Tibial nerve (tissue), 4 donors: ENCODE results near the gene ITIH5. TPM values are rescaled to one million over a fixed set of nuclear protein-coding genes. Genes with fewer than 3 reads are reported as not detected.
"Not testable (repeated sequence)": the region's sequence is repeated elsewhere in the genome, so short reads cannot be mapped to it uniquely, and the experiment has no call there.

Experiments used
- DNase-seq, 2 donors: peaks; one replicate each; pipeline ENCODE4 v3.0.0-alpha.2; 2019; ENCODE audit warnings: low spot score in 2 of 2
- H3K27ac ChIP-seq, 4 donors: fragments of 200-600 bp; sonication (generic) in 3 of 4; one replicate each; pipeline ENCODE4 v1.5.1; 2017 to 2019; ENCODE audit warnings: mild to moderate bottlenecking in 1 of 4
- H3K27me3 ChIP-seq, 2 donors: fragments of 200-600 bp; sonication (generic) in 1 of 2; one replicate each; pipeline versions ENCODE4 v1.5.1 to v1.6.0; 2017 to 2019
- H3K36me3 ChIP-seq, 3 donors: fragments of 200-600 bp; sonication (generic); one replicate each; pipeline ENCODE4 v1.5.1; 2018 to 2019
- H3K4me1 ChIP-seq, 4 donors: fragments of 200-600 bp; sonication (generic) in 3 of 4; one replicate each; pipeline ENCODE4 v1.5.1; 2017 to 2019
- H3K4me3 ChIP-seq, 4 donors: fragments of 200-600 bp; sonication (generic) in 3 of 4; one replicate each; pipeline ENCODE4 v1.5.1; 2017 to 2019; ENCODE audit warnings: mild to moderate bottlenecking in 1 of 4, moderate library complexity in 1 of 4
- H3K9me3 ChIP-seq, 4 donors: fragments of 200-600 bp; sonication (generic) in 3 of 4; one replicate each; pipeline ENCODE4 v1.5.1; 2017 to 2019
- EP300 ChIP-seq, 2 donors: sonication (generic); formaldehyde crosslinking; IDR thresholded peaks; one replicate each; pipeline ENCODE4 v1.6.1; 2017; ENCODE audit warnings: antibody characterized with exemption in 2 of 2, mild to moderate bottlenecking in 1 of 2
- POLR2A ChIP-seq, 2 donors: fragments of 450-650 bp; IDR thresholded peaks; one replicate each; pipeline ENCODE4 v1.6.1; 2017; ENCODE audit warnings: antibody characterized with exemption in 2 of 2, mild to moderate bottlenecking in 2 of 2, moderate library complexity in 2 of 2
- WGBS, 2 donors: methylation state at CpG; one replicate each; pipeline ENCODE4 v1.1.5; 2018; 5-methylcytosine and 5-hydroxymethylcytosine counted together
- total RNA-seq, 4 donors: library from RNA; depleted of rRNA; stranded (reverse); fragments of >200 nt; gene quantifications; one replicate each; pipeline ENCODE4 v1.1.0, GENCODE V29; 2016
- TF ChIP-seq, protein P1 (sequence below), 5 experiments: fragments of 200-600 bp in 3 of 5; fragments of 450-650 bp in 2 of 5; sonication (generic) in 3 of 5; IDR thresholded peaks; one replicate each; pipeline ENCODE4 v1.5.1; 2016 to 2019; ENCODE audit warnings: antibody characterized with exemption in 5 of 5, mild to moderate bottlenecking in 3 of 5, moderate library complexity in 2 of 5

Gene ITIH5
- total RNA-seq, 4 donors from 2014 or later: 20.7 to 86.4 (median 26.9) TPM

DNA sequence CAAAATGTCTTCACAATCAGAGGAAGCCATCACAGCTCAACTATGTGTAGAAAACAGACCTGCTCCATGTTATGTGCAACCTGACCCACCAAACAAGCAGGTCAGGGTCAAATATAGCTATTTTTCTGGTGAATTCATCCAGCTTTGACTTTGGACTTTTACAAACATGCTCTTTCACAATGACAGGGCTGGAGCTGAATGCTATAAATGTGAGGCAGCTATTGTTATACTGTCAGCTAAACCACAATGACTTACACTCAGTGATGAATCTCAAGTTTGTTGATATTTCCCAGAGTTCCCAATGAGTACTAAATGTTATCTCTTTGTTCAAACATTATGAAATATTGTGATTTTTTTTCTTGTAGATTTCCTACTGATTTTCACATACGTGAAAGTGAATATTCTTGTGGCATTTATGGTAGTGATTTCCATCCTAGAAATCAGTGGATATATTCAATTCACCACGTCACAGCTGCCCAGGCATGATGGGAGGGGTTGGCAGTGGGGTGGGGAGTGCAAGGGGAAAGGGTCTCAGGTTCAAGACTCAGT lies 33.9 kb upstream of the ITIH5 start:
- Histone ChIP-seq H3K4me3 (no peak overlapping the region), H3K27ac (no peak overlapping the region), H3K36me3 (no peaks in the 10 kb centered on the region), H3K4me1 (no peaks in the 10 kb centered on the region), H3K9me3 (no peaks in the 10 kb centered on the region), H3K27me3 (no peaks in the 10 kb centered on the region)
- WGBS, 2 donors: 32 to 48% methylated on average over 2 of the region's 2 CpGs
- no peak for DNase-seq
- TF ChIP-seq POLR2A (IDR thresholded peaks at IDR 0.05) (no peak), EP300 (IDR thresholded peaks at IDR 0.05) (no peak)
- TF ChIP-seq, protein P1, sequence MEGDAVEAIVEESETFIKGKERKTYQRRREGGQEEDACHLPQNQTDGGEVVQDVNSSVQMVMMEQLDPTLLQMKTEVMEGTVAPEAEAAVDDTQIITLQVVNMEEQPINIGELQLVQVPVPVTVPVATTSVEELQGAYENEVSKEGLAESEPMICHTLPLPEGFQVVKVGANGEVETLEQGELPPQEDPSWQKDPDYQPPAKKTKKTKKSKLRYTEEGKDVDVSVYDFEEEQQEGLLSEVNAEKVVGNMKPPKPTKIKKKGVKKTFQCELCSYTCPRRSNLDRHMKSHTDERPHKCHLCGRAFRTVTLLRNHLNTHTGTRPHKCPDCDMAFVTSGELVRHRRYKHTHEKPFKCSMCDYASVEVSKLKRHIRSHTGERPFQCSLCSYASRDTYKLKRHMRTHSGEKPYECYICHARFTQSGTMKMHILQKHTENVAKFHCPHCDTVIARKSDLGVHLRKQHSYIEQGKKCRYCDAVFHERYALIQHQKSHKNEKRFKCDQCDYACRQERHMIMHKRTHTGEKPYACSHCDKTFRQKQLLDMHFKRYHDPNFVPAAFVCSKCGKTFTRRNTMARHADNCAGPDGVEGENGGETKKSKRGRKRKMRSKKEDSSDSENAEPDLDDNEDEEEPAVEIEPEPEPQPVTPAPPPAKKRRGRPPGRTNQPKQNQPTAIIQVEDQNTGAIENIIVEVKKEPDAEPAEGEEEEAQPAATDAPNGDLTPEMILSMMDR (IDR thresholded peaks at IDR 0.05): no peak

DNA sequence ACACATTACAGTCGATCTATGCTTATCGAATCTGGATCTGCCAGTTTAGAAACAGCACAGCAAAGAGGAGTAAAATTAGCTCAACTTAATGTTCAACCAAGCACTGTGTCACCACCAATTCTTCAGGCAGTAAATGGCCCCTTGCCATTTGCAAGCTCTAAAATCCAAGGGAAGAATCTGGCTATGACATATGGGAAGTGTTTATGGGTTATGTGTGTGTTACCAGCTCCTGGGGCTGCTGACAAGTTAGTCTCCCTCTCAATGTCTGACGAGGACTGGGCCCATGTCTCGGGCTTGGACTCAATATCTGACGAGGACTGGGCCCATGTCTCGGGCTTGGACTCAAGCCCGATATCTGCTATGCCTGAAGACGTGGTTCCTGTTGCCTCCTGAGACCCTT lies 30.7 kb upstream of the ITIH5 start:
- H3K27ac ChIP-seq: no peak overlapping the region
- H3K36me3 ChIP-seq: no peaks in the 10 kb centered on the region
- no peak overlapping the region for H3K4me3 ChIP-seq
- H3K27me3 ChIP-seq: no peaks in the 10 kb centered on the region
- no peak for TF ChIP-seq POLR2A (IDR thresholded peaks at IDR 0.05)
- no peak for TF ChIP-seq EP300 (IDR thresholded peaks at IDR 0.05)
- TF ChIP-seq, protein P1 (IDR thresholded peaks at IDR 0.05): no peak
- no peaks in the 10 kb centered on the region for H3K4me1 ChIP-seq
- 82 to 89% methylated on average over 8 of the region's 8 CpGs for WGBS, 2 donors
- DNase-seq: no peak
- peaks cover 0 to 10% (median 0%) of the 10 kb centered on the region in 4 donors for H3K9me3 ChIP-seq

DNA sequence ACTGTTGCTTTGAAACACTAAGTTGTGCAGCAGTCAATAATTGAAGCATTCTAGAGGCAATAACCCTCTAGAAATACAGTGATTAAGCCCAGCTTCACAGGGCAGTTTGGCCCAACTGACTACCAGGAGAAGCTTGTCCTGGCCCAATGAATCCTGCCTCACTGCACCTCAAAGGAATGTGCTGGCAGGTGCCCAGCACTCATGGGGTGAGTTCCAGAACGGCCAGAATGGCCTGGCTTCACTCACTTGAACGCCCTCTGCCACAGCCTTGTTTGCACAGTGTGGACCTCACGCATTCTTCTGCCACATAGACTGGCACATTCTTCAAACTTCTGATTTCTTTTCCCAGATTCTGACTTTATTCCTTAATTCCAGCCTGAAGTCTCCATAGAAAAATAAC lies 29.8 kb upstream of the ITIH5 start:
- Histone ChIP-seq H3K4me3 (no peak overlapping the region), H3K9me3 (peaks cover 0 to 17% (median 0%) of the 10 kb centered on the region in 4 donors), H3K4me1 (no peaks in the 10 kb centered on the region), H3K36me3 (no peaks in the 10 kb centered on the region), H3K27me3 (no peaks in the 10 kb centered on the region), H3K27ac (no peak overlapping the region)
- 43 to 56% methylated on average over 3 of the region's 3 CpGs for WGBS, 2 donors
- no peak for DNase-seq
- no peak for TF ChIP-seq POLR2A (IDR thresholded peaks at IDR 0.05)
- no peak for TF ChIP-seq EP300 (IDR thresholded peaks at IDR 0.05)

DNA sequence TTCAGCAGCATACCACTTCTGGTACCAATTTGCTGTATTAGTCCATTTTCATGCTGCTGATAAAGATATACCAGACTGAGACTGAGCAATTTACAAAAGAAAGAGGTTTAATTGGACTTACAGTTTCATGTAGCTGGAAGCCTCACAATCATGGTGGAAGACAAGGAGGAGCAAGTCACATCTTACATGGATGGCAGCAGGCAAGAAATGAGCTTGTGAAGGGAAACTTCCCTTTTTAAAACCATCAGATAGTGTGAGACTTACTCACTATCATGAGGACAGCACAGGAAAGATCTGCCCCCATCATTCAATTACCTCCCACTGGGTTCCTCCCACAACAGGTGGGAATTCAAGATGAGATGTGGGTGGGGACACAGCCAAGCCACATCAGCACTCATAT lies 26.4 kb upstream of the ITIH5 start:
- not testable (repeated sequence) for H3K4me1 ChIP-seq, H3K27me3 ChIP-seq, H3K4me3 ChIP-seq, H3K27ac ChIP-seq, DNase-seq, H3K36me3 ChIP-seq
- H3K9me3 ChIP-seq: peaks cover 0 to 17% (median 0%) of the 10 kb centered on the region in 4 donors

DNA sequence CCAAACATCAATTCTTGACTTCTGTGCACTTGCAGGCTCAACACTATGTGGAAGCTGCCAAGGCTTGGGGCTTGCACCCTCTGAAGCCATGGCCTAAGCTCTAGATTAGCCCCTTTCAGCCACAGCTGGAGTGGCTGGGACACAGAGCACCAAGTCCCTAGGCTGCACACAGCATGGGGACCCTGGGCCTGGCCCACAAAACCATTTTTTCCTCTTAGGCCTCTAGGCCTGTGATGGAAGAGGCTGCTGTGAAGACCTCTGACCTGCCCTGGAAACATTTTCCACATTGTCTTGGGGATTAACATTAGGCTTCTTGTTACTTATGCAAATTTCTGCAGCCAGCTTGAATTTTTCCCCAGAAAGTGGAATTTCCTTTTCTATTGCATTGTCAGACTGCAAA lies 25.6 kb upstream of the ITIH5 start:
- not testable (repeated sequence) for H3K27me3 ChIP-seq, H3K4me1 ChIP-seq, H3K36me3 ChIP-seq, H3K4me3 ChIP-seq, H3K27ac ChIP-seq, DNase-seq
- peaks cover 0 to 17% (median 0%) of the 10 kb centered on the region in 4 donors for H3K9me3 ChIP-seq

DNA sequence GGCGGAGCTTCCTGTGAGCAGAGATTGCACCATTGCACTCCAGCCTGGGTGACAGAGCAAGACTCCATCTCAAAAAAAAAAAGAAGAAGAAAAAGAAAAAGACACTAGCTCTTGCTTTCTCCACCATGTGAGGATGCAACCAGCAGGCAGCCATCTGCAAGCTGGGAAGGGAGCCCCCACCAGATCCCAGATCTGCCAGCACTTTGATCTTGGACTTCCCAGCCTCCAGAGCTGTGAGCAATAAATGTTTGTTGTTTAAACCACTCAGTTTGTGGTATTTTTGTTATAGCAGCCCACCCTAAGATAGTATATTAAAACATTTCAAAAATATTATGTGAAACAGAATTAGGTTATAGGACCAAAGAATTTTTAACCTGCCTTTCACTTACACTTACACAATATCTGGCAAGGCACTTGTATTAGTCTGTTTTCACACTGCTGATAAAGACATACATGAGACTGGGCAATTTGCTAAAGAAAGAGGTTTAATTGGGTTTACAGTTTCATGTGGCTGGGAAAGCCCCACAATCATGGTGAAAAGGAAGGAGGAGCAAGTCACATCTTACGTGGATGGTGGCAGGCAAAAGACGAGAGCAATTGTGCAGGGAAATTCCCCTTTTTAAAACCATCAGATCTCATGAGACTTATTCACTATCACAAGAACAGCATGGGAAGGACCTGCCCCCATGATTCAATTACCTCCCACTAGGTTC lies 24.3 kb upstream of the ITIH5 start:
- not testable (repeated sequence) for H3K36me3 ChIP-seq, H3K27me3 ChIP-seq, H3K4me3 ChIP-seq, DNase-seq, H3K27ac ChIP-seq, H3K4me1 ChIP-seq
- 78 to 85% methylated on average over 3 of the region's 3 CpGs for WGBS, 2 donors
- H3K9me3 ChIP-seq: peaks cover 0 to 17% (median 0%) of the 10 kb centered on the region in 4 donors

DNA sequence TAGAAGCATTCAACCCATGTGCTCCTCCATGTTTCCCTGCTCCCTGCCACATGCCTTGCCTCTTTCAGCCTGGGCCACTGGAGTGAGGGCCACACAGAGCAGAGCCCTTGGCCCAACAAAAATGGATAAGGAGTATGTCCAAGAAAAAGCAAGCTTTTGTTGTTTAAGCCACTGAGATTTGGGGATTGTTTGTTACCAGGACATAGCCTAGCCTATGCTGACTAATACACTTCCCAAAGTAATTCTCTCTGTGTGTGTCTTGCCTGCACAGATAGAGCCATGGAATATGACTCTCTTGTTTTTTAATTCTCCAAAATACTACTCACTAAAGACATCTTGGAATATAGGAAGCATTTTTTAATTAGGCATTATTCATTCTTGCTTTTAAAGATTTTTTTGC lies 22.8 kb upstream of the ITIH5 start:
- no peak for DNase-seq
- H3K4me1 ChIP-seq: no peaks in the 10 kb centered on the region
- no peak overlapping the region for H3K4me3 ChIP-seq
- no peak overlapping the region for H3K27ac ChIP-seq
- H3K36me3 ChIP-seq: no peaks in the 10 kb centered on the region
- H3K9me3 ChIP-seq: peaks cover 0 to 17% (median 0%) of the 10 kb centered on the region in 4 donors
- no peaks in the 10 kb centered on the region for H3K27me3 ChIP-seq
- TF ChIP-seq EP300 (IDR thresholded peaks at IDR 0.05) (no peak), POLR2A (IDR thresholded peaks at IDR 0.05) (no peak)
- TF ChIP-seq, protein P1 (IDR thresholded peaks at IDR 0.05): no peak
